ENCODE data around the gene DTWD2. TPM values are rescaled to one million over a fixed set of nuclear protein-coding genes. Genes with fewer than 3 reads are reported as not detected.
"Not testable (repeated sequence)": the region's sequence is repeated elsewhere in the genome, so short reads cannot be mapped to it uniquely, and the experiment has no call there.

DTWD2 gene
- total and polyA plus RNA-seq, 12 donors = 1.1 to 23.6 (median 8.5) TPM

DNA sequence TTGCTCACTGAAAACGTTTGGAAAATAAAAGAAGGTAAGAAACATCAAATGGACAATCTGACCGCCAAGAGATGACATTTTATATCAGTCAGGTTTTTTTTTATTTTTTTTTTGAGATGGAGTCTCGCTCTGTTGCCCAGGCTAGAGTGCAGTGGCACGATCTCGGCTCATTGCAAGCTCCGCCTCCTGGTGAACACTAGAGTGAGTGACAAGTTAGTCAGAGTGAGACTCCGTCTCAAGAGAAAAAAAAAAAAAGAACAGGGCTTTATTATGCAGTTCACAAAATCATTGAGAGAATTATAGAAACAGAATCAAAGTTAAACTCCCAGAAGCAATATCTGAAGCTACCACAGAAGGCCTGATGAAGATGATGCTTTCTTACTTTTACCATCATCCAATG, 70.1 kb downstream of the DTWD2 start:
- no peak for TF ChIP-seq POLR2A (IDR thresholded peaks at IDR 0.05)
- TF ChIP-seq, protein P1, sequence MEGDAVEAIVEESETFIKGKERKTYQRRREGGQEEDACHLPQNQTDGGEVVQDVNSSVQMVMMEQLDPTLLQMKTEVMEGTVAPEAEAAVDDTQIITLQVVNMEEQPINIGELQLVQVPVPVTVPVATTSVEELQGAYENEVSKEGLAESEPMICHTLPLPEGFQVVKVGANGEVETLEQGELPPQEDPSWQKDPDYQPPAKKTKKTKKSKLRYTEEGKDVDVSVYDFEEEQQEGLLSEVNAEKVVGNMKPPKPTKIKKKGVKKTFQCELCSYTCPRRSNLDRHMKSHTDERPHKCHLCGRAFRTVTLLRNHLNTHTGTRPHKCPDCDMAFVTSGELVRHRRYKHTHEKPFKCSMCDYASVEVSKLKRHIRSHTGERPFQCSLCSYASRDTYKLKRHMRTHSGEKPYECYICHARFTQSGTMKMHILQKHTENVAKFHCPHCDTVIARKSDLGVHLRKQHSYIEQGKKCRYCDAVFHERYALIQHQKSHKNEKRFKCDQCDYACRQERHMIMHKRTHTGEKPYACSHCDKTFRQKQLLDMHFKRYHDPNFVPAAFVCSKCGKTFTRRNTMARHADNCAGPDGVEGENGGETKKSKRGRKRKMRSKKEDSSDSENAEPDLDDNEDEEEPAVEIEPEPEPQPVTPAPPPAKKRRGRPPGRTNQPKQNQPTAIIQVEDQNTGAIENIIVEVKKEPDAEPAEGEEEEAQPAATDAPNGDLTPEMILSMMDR (IDR thresholded peaks at IDR 0.05) = no peak
- H3K27me3 ChIP-seq = no peaks in the 10 kb centered on the region
- H3K36me3 ChIP-seq (replicated peaks in 1 of 2) = no peaks in the 10 kb centered on the region
- intact Hi-C loops (cut with DNase I) = no loop called here
- DNase-seq = no peak
- H3K4me3 ChIP-seq = no peak overlapping the region
- no peaks in the 10 kb centered on the region for H3K4me1 ChIP-seq (replicated peaks in 1 of 2)
- H3K27ac ChIP-seq = no peak overlapping the region
- H3K9me3 ChIP-seq (replicated peaks in 1 of 3) = no peaks in the 10 kb centered on the region
- 89 to 96% (median 93%) methylated on average over 7 of the region's 7 CpGs for WGBS, 4 donors

DNA sequence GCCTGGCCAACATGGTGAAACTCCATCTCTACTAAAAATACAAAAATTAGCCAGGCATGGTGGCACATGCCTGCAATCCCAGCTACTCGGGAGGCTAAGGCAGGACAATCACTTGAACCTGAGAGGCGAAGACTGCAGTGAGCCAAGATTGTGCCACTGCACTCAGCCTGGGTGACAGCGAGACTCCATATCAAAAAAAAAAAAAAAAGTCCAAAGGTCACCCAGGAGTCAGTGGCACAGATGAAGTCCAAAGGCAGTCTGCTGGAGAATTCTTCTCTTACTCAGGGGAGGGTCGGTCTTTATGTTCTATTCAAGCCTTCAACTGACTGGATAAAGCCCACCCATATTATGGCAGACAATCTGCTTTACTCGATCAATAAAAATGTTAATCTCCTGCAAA, 80.8 kb downstream of the DTWD2 start:
- H3K9me3 ChIP-seq (replicated peaks in 1 of 3); H3K4me3 ChIP-seq; H3K27ac ChIP-seq; DNase-seq; H3K36me3 ChIP-seq (replicated peaks in 1 of 2); H3K27me3 ChIP-seq; intact Hi-C loops (cut with DNase I); H3K4me1 ChIP-seq (replicated peaks in 1 of 2): not testable (repeated sequence)
- WGBS, 4 donors = 87 to 99% (median 95%) methylated on average over 5 of the region's 5 CpGs

DNA sequence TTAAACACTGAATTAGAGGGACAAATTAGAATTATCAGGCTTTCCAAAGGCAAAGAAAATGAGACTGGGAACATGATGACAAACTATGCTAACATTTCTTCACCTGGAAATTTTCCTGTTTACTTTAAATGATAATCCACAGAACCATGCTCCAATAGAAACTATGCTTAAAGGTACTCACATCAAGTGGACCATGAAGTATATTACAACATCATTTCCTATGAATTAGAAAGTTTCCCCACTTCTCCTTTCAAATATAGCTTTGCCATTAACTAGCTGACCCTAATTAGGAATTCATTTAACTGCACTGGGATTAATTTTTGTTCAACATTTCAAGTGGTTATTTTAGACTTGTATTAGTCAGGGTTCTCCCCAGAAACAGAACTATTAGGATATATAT, 81.4 kb downstream of the DTWD2 start:
- TF ChIP-seq, protein P1 (IDR thresholded peaks at IDR 0.05) = no peak
- no peak for TF ChIP-seq POLR2A (IDR thresholded peaks at IDR 0.05)
- H3K9me3 ChIP-seq (replicated peaks in 1 of 3) = no peaks in the 10 kb centered on the region
- H3K27ac ChIP-seq = no peak overlapping the region
- intact Hi-C loops (cut with DNase I) = no loop called here
- no peak for DNase-seq
- no peaks in the 10 kb centered on the region for H3K36me3 ChIP-seq (replicated peaks in 1 of 2)
- H3K4me3 ChIP-seq = no peak overlapping the region
- H3K4me1 ChIP-seq (replicated peaks in 1 of 2) = no peaks in the 10 kb centered on the region
- H3K27me3 ChIP-seq = no peaks in the 10 kb centered on the region

DNA sequence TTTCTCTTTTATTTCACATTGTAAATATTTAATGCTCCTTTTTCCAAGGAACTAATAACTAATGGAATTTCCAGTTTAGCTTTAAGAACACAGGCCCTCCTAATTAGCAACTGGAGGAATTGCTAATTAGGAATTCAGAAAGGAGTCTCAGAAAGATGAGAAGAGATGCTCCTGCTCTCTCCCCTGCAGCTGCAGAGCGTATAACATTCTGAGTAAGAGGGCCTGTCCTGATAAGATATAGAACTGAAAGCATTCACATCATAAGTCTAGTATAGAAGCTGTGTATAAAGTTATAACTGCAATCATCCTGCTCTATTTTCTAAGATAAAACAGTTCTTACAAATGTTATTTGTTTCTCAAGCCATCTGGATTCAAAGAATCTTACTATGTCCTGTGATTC, 83.2 kb downstream of the DTWD2 start:
- H3K4me1 ChIP-seq (replicated peaks in 1 of 2) = no peaks in the 10 kb centered on the region
- no peak for TF ChIP-seq POLR2A (IDR thresholded peaks at IDR 0.05)
- TF ChIP-seq, protein P1 (IDR thresholded peaks at IDR 0.05) = no peak
- H3K36me3 ChIP-seq (replicated peaks in 1 of 2) = no peaks in the 10 kb centered on the region
- H3K9me3 ChIP-seq (replicated peaks in 1 of 3) = no peaks in the 10 kb centered on the region
- 79 to 100% (median 94%) methylated on average over 1 of the region's 1 CpG for WGBS, 4 donors
- no peak overlapping the region for H3K27ac ChIP-seq
- no peak overlapping the region for H3K4me3 ChIP-seq
- DNase-seq = no peak
- H3K27me3 ChIP-seq = no peaks in the 10 kb centered on the region
- intact Hi-C loops (cut with DNase I) = no loop called here

DNA sequence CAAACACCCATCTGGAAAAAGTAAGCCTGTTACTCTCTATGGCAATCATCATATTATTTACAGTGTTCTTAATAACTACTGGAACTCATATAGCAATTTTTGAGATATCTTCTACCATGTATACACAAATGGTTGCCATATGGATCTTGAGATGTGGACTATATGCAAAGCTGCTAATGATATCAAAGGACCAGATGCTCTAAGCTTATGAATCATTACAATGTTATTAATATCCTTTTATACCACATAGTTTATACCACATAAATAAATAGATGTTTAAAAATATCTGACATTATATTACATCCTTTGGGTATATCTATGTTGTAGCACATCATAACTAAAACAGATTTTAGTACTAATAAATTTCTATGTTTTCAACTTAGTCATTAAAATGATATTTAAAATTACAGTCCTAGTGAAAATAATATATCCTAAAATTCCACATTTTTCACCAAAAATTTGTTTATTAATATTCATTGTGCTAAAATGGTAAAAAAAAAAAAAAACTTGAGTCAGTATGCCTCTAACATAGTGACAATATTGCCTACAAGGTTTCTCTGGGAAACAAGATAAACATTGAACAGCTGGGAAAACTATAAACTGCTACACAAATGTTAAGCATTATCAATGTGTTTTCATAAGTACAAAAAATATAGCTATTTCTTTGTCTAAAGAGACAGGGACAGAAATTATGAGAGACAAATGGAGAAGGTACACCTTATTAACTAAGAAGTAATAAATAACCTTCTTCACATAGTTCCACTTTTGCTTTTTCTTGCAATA, 85.5 kb downstream of the DTWD2 start:
- intact Hi-C loops (cut with DNase I) = no loop called here
- Histone ChIP-seq H3K27ac (no peak overlapping the region), H3K4me1 (replicated peaks in 1 of 2) (no peaks in the 10 kb centered on the region), H3K27me3 (no peaks in the 10 kb centered on the region), H3K9me3 (replicated peaks in 1 of 3) (no peaks in the 10 kb centered on the region), H3K36me3 (replicated peaks in 1 of 2) (no peaks in the 10 kb centered on the region), H3K4me3 (no peak overlapping the region)
- DNase-seq = no peak
- TF ChIP-seq, protein P1 (IDR thresholded peaks at IDR 0.05) = no peak
- TF ChIP-seq POLR2A (IDR thresholded peaks at IDR 0.05) = no peak

All from adrenal gland (tissue), 12 donors.